Glutamatergic neuron (in vitro differentiated cells): ENCODE measurements around the gene WWTR1. TPM values are rescaled to one million over a fixed set of nuclear protein-coding genes. Genes with fewer than 3 reads are reported as not detected.

Experiments
- DNase-seq: peaks from one replicate; pipeline ENCODE4 v3.0.0; 2022
- H3K27ac Mint-ChIP-seq: one replicate; pipeline ENCODE4 v1.8.0; 2020; ENCODE audit warnings: mild to moderate bottlenecking, mixed read lengths, inconsistent platforms; ENCODE audit not compliant: unreplicated experiment
- H3K27me3 Mint-ChIP-seq: one replicate; pipeline ENCODE4 v1.8.0; 2020; ENCODE audit warnings: mild to moderate bottlenecking, moderate library complexity, mixed read lengths, inconsistent platforms; ENCODE audit not compliant: unreplicated experiment
- H3K36me3 Mint-ChIP-seq: one replicate; pipeline ENCODE4 v1.8.0; 2020; ENCODE audit warnings: mild to moderate bottlenecking, mixed read lengths, inconsistent platforms; ENCODE audit not compliant: unreplicated experiment
- H3K4me1 Mint-ChIP-seq: one replicate; pipeline ENCODE4 v1.8.0; 2020; ENCODE audit warnings: mild to moderate bottlenecking, low read depth, mixed read lengths, inconsistent platforms; ENCODE audit not compliant: unreplicated experiment
- H3K4me3 Mint-ChIP-seq: one replicate; pipeline ENCODE4 v1.8.0; 2020; ENCODE audit warnings: mild to moderate bottlenecking, mixed read lengths, inconsistent platforms; ENCODE audit not compliant: unreplicated experiment
- H3K9me3 Mint-ChIP-seq: one replicate; pipeline ENCODE4 v1.8.0; 2020; ENCODE audit warnings: mild to moderate bottlenecking, moderate library complexity, mixed read lengths, inconsistent platforms; ENCODE audit not compliant: unreplicated experiment
- total RNA-seq: library from RNA; stranded (reverse); fragmentation: NEBNext Ultra II Directional; extraction: Animal tissue kit (Norgen Biotek cat#: 25700); gene quantifications from one replicate; pipeline ENCODE4 v1.2.1, GENCODE V29; 2021; ENCODE audit not compliant: unreplicated experiment
- TF ChIP-seq, protein P1 (sequence below): fragments of 200-600 bp; sonication (generic); IDR thresholded peaks from one replicate; pipeline ENCODE4 v1.5.0; 2021; ENCODE audit not compliant: partially characterized antibody, unreplicated experiment

WWTR1 gene
- total RNA-seq, 1 donor from 2014 or later, result 2.3 TPM

DNA sequence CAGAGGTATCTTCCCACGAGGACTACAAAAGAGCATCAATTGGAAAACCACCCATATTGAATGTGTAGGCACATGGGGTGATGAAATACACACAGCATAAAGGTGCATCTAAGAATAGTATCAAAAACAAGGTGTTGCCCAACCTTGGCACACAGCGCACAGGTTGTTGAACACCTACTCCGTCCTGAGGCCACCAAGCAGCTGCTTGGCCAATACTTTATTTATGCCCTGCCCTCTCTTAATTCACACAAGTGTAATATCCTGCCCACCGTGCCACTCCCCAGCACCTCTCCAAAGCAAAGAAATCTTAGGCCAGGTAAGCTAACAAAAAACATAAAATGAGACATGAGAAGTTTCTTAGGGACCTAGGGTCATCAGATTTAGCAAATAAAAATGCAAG lies 31.2 kb downstream of the WWTR1 start:
- no peak for DNase-seq
- TF ChIP-seq, protein P1, sequence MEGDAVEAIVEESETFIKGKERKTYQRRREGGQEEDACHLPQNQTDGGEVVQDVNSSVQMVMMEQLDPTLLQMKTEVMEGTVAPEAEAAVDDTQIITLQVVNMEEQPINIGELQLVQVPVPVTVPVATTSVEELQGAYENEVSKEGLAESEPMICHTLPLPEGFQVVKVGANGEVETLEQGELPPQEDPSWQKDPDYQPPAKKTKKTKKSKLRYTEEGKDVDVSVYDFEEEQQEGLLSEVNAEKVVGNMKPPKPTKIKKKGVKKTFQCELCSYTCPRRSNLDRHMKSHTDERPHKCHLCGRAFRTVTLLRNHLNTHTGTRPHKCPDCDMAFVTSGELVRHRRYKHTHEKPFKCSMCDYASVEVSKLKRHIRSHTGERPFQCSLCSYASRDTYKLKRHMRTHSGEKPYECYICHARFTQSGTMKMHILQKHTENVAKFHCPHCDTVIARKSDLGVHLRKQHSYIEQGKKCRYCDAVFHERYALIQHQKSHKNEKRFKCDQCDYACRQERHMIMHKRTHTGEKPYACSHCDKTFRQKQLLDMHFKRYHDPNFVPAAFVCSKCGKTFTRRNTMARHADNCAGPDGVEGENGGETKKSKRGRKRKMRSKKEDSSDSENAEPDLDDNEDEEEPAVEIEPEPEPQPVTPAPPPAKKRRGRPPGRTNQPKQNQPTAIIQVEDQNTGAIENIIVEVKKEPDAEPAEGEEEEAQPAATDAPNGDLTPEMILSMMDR, result no peak
- no peaks in the 10 kb centered on the region for H3K9me3 Mint-ChIP-seq
- no peak overlapping the region for H3K4me3 Mint-ChIP-seq
- H3K27ac Mint-ChIP-seq, result no peak overlapping the region
- no peaks in the 10 kb centered on the region for H3K4me1 Mint-ChIP-seq
- no peaks in the 10 kb centered on the region for H3K36me3 Mint-ChIP-seq
- H3K27me3 Mint-ChIP-seq, result no peaks in the 10 kb centered on the region

DNA sequence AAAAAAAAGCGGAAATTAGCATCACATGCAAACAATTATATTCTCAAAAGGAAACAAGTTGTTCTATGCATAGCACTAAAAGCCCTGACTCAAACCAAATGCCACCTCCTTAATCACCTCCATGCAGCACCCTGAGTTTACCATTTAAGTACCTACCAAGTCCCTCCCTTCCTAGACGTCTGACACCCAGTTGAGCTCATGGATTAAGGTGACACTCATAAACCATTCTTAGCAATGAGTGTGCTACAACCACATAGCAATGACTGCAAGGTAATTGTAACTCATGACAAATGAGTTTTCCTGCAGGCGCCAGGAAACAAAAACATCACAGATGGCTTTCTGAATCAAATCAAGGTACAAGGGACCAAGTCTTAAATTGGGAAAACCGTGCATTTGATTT lies 32.0 kb downstream of the WWTR1 start:
- H3K4me3 Mint-ChIP-seq, result no peak overlapping the region
- no peaks in the 10 kb centered on the region for H3K27me3 Mint-ChIP-seq
- no peaks in the 10 kb centered on the region for H3K9me3 Mint-ChIP-seq
- H3K27ac Mint-ChIP-seq, result no peak overlapping the region
- DNase-seq, result no peak
- no peaks in the 10 kb centered on the region for H3K4me1 Mint-ChIP-seq
- no peaks in the 10 kb centered on the region for H3K36me3 Mint-ChIP-seq
- TF ChIP-seq, protein P1, result no peak

DNA sequence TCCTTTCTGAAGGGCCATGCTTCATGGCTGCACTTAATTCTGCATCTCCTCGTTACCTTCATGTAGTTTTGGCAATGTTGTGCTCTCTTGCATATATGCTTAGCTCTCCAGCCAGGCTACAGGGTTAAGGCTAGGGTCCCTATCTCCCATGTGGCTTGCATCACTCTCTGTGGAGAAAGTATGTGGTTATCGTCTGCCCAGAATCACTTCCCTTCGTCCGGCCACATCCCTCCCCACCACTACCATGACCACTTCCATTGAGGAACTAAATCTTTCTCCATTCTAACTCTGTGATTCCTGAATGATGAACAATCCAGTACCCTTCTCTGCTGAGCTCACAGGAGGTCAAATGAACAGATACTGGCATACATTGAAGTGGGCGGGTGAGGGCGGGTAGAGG lies 34.0 kb downstream of the WWTR1 start:
- Mint-ChIP-seq H3K27ac (no peak overlapping the region), H3K27me3 (no peaks in the 10 kb centered on the region), H3K4me3 (no peak overlapping the region), H3K36me3 (no peaks in the 10 kb centered on the region), H3K9me3 (no peaks in the 10 kb centered on the region), H3K4me1 (no peaks in the 10 kb centered on the region)
- DNase-seq, result no peak
- TF ChIP-seq, protein P1, result no peak

DNA sequence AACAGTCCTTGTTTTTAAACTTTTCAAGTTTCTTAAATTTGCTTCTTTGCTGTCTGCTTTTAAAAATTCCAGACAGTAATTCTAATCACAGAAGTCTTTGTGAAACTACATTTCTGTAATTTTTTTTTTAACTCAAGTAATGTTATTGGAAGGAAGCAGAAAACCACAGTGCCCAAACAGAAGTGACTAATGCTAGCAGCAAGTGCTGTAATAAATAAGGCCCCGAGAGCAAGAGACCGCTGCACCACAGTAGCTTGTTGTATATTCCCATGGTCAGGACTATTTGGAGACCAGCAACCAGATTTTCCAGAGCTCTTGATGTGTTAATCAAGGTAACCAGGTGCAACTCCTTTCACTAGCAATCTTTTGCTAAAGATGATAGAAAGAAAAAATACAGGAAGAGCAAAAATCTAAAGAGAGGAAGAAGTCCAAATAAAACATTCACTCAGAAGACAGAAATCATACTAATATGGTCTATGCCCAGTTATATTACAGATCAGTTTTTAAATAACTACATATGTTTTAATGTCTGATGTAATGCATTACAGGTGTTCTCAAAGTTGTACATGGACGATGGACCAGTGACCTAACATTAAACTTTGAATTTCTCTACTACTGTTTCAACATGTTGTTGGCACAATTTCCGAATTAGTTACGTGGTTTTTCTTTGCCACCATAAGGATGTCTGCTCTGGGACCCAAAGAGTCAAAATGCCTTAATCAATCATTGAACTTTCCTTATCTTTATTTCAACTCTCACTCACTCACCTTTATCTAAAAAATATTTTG lies 36.4 kb downstream of the WWTR1 start:
- DNase-seq, result no peak
- TF ChIP-seq, protein P1, result no peak
- Mint-ChIP-seq H3K27me3 (no peaks in the 10 kb centered on the region), H3K36me3 (no peaks in the 10 kb centered on the region), H3K4me3 (no peak overlapping the region), H3K9me3 (no peaks in the 10 kb centered on the region), H3K4me1 (no peaks in the 10 kb centered on the region), H3K27ac (no peak overlapping the region)

DNA sequence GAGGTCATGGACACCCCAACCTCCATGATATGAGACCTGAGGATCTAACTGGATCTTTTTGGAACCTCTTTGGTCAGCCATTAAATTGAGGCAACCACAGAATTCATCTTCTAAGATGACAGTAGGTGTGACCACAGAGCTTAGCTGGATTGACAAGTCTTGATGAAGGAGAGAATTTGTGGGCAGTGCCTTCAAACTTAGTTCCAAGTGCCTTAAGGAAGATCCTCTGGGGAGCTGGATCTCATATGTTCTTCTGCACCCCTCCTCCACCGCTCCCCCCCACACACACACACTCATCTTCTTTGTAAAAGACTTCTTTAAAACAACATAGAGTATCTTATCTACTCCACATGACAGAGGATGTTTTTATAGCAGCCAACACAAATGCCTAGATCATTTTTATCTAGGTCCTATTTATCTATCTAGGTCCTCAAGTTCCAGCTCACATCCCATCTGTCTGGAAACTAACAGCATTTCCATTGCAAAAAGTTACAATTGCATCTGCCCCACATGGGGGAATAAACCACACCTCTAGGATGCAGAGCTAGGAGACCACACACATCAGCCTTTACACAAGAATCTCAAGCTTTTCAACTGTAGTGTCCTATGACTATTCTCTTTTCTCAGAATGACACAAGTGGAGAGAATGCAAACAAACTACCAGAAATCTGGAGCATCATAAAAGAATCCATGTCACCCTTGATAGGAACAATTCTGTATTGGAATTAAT lies 37.4 kb downstream of the WWTR1 start:
- H3K4me3 Mint-ChIP-seq, result no peak overlapping the region
- no peaks in the 10 kb centered on the region for H3K27me3 Mint-ChIP-seq
- no peak overlapping the region for H3K27ac Mint-ChIP-seq
- no peaks in the 10 kb centered on the region for H3K36me3 Mint-ChIP-seq
- TF ChIP-seq, protein P1, result no peak
- DNase-seq, result no peak
- H3K9me3 Mint-ChIP-seq, result no peaks in the 10 kb centered on the region
- no peaks in the 10 kb centered on the region for H3K4me1 Mint-ChIP-seq
